Keratinocyte (primary cell): ENCODE measurements around the gene LZTS2. TPM values are rescaled to one million over a fixed set of nuclear protein-coding genes. Genes with fewer than 3 reads are reported as not detected.

ENCODE experiments used
- DNase-seq: peaks from one replicate; pipeline ENCODE4 v3.0.0-alpha.2; 2011; ENCODE audit warnings: low read depth, missing footprints, low spot score
- FAIRE-seq: peaks from 2 replicates; lab custom pipeline; 2011; peaks lifted over from hg19 to GRCh38; lab: Jason Lieb, UNC
- H2AFZ ChIP-seq: 2 replicates; pipeline ENCODE4 v1.6.0; 2012; ENCODE audit warnings: low read length, control low read depth, inconsistent platforms; ENCODE audit not compliant: control insufficient read depth
- H3K27ac ChIP-seq: 2 replicates; pipeline ENCODE4 v1.5.1; 2011; ENCODE audit warnings: low read length; ENCODE audit not compliant: control insufficient read depth, insufficient read depth
- H3K27me3 ChIP-seq: 3 replicates; pipeline ENCODE4 v1.6.0; 2011; ENCODE audit warnings: low read length; ENCODE audit not compliant: control insufficient read depth, insufficient read depth; ENCODE audit errors: extremely low read depth
- H3K36me3 ChIP-seq, 2 experiments: 2 replicates in 1 of 2; 3 replicates in 1 of 2; pipeline ENCODE4 v1.5.1; 2011; ENCODE audit warnings: low read length in 2 of 2, mild to moderate bottlenecking in 1 of 2; ENCODE audit not compliant: control insufficient read depth in 2 of 2, insufficient read depth in 2 of 2; ENCODE audit errors: extremely low read depth in 1 of 2
- H3K4me1 ChIP-seq: 3 replicates; pipeline ENCODE4 v1.5.1; 2011; ENCODE audit warnings: low read length; ENCODE audit not compliant: control insufficient read depth, insufficient read depth; ENCODE audit errors: extremely low read depth
- H3K4me2 ChIP-seq: 3 replicates; pipeline ENCODE4 v1.6.0; 2011; ENCODE audit warnings: low read depth, low read length; ENCODE audit not compliant: control insufficient read depth, insufficient read depth; ENCODE audit errors: extremely low read depth
- H3K4me3 ChIP-seq, 3 experiments: fragments of 200-600 bp in 1 of 3; sonication (generic) in 1 of 3; 2 replicates in 2 of 3; 3 replicates in 1 of 3; pipeline ENCODE4 v1.5.1; 2011 to 2016; ENCODE audit warnings: low read length in 3 of 3, mild to moderate bottlenecking in 3 of 3, control low read depth in 2 of 3, inconsistent platforms in 1 of 3, low read depth in 1 of 3, mixed read lengths in 1 of 3, mixed run types in 1 of 3, moderate library complexity in 1 of 3; ENCODE audit not compliant: control insufficient read depth in 2 of 3, insufficient read depth in 2 of 3; ENCODE audit errors: extremely low read depth in 1 of 3
- H3K79me2 ChIP-seq: 2 replicates; pipeline ENCODE4 v1.6.0; 2012; ENCODE audit warnings: low read length; ENCODE audit not compliant: control insufficient read depth, insufficient read depth
- H3K9ac ChIP-seq: 3 replicates; pipeline ENCODE4 v1.6.0; 2011; ENCODE audit warnings: low read length; ENCODE audit not compliant: control insufficient read depth, insufficient read depth; ENCODE audit errors: extremely low read depth
- H3K9me1 ChIP-seq: 3 replicates; pipeline ENCODE4 v1.6.0; 2011; ENCODE audit warnings: low read length; ENCODE audit not compliant: control insufficient read depth, insufficient read depth; ENCODE audit errors: extremely low read depth
- H3K9me3 ChIP-seq: 2 replicates; pipeline ENCODE4 v1.5.1; 2012; ENCODE audit warnings: low read depth, low read length; ENCODE audit not compliant: control insufficient read depth
- H4K20me1 ChIP-seq: 3 replicates; pipeline ENCODE4 v1.6.0; 2011; ENCODE audit warnings: low read length; ENCODE audit not compliant: control insufficient read depth, insufficient read depth; ENCODE audit errors: extremely low read depth
- EZH2 ChIP-seq: IDR thresholded peaks from one replicate; pipeline ENCODE4 v1.6.1; 2012; ENCODE audit warnings: inconsistent platforms, mild to moderate bottlenecking, low read length, moderate library complexity
- dilution Hi-C: fragments of 300-500 bp; cut with MboI; formaldehyde crosslinking; loops from one replicate; pipeline ENCODE4 v1.7.0; 2020; ENCODE audit warnings: low sequenced_read_pairs; ENCODE audit not compliant: extremely low pct_ligation_motif_present
- polyA plus RNA-seq, 5 experiments: library from polyadenylated mRNA; depleted of rRNA in 3 of 5; stranded (reverse) in 3 of 5; stranded (forward) in 1 of 5; unstranded in 1 of 5; fragments of >200 nt; gene quantifications; 1 replicate in 1 of 5; 2 replicates in 3 of 5; 3 replicates in 1 of 5; pipeline versions ENCODE4 v1.2.1 to v1.2.3, GENCODE V29; 2011 to 2012; ENCODE audit warnings: missing spikeins in 2 of 5, low read depth in 1 of 5, low replicate concordance in 1 of 5
- TF ChIP-seq, protein P1 (sequence below), 3 experiments: IDR thresholded peaks in 1 of 3; conservative IDR thresholded peaks in 1 of 3; optimal IDR thresholded peaks in 1 of 3; 2 replicates in 2 of 3; 3 replicates in 1 of 3; pipeline versions ENCODE3 to v1.5.1; 2011; ENCODE audit warnings: low read length in 3 of 3, mild to moderate bottlenecking in 3 of 3, moderate library complexity in 2 of 3, control low read depth in 1 of 3, inconsistent platforms in 1 of 3; ENCODE audit not compliant: insufficient read depth in 2 of 3; ENCODE audit errors: extremely low read depth in 1 of 3

LZTS2 gene
- polyA plus RNA-seq, 1 donor (not counting 4 experiments of a cell fraction or from before 2014, with no cell fraction given), result 18.6 TPM

DNA sequence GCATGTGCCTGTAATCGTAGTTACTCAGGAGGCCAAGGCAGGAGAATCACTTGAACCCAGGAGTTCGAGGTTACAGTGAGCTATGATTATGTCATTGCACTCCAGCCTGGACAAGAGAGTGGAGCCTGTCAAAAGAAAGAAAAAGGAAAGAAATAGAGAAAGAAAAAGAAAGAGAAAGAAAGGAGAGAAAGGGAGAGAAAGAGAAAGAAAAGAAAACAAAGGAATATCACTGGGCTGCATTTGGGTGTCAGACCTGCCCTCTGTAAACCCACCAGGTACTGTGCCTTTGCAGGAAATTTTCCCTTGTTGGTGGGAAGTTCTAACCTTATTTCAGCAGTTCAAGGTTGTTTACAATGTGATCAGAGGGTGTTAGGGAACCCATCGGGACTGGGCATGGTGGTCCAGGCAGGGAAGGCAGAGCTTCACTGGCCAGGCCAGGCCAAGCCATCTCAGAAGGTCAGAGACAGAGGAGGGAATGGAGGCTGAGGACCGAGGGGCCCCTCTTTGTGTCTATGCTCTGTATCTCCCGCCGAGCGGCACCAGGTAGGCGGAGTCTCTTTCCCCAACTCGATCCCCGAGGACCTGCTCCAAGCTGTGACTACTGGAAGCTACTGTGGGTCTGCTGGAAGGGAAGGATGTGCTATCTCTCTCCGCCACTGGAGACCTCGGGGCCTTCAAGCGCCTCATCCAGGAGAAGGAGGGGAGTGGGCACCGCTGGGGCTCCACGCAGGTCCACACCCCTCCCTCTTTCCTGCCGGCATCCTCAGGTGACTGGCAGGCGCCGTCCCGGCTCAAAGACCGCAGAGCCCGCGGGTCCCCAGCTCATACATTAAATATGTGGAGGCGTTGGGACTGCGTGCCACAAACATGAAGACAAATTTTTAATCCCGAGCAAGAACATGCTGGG, 47.0 kb downstream of the LZTS2 start:
- Histone ChIP-seq H3K9ac (no peak overlapping the region), H3K4me3 (no peak overlapping the region), H3K9me3 (no peaks in the 10 kb centered on the region), H3K27me3 (peaks cover 39% of the 10 kb centered on the region), H3K4me1 (peaks cover 23% of the 10 kb centered on the region), H4K20me1 (no peaks in the 10 kb centered on the region), H2AFZ (no peak overlapping the region), H3K27ac (no peak overlapping the region), H3K79me2 (no peaks in the 10 kb centered on the region), H3K9me1 (no peaks in the 10 kb centered on the region), H3K4me2 (peak overlapping the region; percentile 12), H3K36me3 (no peaks in the 10 kb centered on the region)
- DNase-seq, result no peak
- dilution Hi-C loops, result no loop called here
- TF ChIP-seq, protein P1, sequence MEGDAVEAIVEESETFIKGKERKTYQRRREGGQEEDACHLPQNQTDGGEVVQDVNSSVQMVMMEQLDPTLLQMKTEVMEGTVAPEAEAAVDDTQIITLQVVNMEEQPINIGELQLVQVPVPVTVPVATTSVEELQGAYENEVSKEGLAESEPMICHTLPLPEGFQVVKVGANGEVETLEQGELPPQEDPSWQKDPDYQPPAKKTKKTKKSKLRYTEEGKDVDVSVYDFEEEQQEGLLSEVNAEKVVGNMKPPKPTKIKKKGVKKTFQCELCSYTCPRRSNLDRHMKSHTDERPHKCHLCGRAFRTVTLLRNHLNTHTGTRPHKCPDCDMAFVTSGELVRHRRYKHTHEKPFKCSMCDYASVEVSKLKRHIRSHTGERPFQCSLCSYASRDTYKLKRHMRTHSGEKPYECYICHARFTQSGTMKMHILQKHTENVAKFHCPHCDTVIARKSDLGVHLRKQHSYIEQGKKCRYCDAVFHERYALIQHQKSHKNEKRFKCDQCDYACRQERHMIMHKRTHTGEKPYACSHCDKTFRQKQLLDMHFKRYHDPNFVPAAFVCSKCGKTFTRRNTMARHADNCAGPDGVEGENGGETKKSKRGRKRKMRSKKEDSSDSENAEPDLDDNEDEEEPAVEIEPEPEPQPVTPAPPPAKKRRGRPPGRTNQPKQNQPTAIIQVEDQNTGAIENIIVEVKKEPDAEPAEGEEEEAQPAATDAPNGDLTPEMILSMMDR (optimal IDR thresholded peaks at IDR 0.05 in 1 of 3, IDR thresholded peaks at IDR 0.05 in 1 of 3, conservative IDR thresholded peaks at IDR 0.05 in 1 of 3; ENCODE audit: extremely low read depth in 1 of 3, insufficient read depth in 2 of 3, low read length in 3 of 3), result no peak
- TF ChIP-seq EZH2, result no peak
- no peak for FAIRE-seq

DNA sequence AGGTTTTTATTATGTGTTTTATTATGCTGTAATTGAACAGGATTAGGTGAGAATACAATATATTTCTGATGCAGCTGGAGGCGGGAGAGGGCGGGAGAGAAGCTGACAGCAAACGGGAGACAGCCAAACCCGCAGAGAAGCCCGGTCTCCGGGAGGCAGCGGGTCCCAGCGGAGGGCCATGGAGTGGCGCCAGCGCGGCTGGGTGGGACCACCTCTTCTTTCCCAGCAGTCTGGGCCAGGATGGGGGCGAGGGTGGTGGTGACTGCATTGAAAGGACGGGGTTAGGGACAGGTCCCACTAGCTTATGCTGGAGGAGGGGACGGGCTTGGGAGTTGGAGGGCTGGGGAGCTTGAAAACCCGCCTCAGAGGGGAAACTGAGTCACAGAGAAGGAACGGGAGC, 47.7 kb downstream of the LZTS2 start:
- Histone ChIP-seq H3K9me3 (no peaks in the 10 kb centered on the region), H3K9me1 (no peaks in the 10 kb centered on the region), H3K79me2 (no peaks in the 10 kb centered on the region), H3K4me1 (peaks cover 25% of the 10 kb centered on the region), H3K9ac (no peak overlapping the region), H3K4me2 (peak overlapping the region; percentile 12), H2AFZ (no peak overlapping the region), H3K4me3 (no peak overlapping the region), H4K20me1 (no peaks in the 10 kb centered on the region), H3K27ac (no peak overlapping the region), H3K36me3 (no peaks in the 10 kb centered on the region), H3K27me3 (peaks cover 39% of the 10 kb centered on the region)
- DNase-seq (no peak), FAIRE-seq (no peak)
- dilution Hi-C loops, result no loop called here
- TF ChIP-seq, protein P1 (optimal IDR thresholded peaks at IDR 0.05 in 1 of 3, IDR thresholded peaks at IDR 0.05 in 1 of 3, conservative IDR thresholded peaks at IDR 0.05 in 1 of 3; ENCODE audit: extremely low read depth in 1 of 3, insufficient read depth in 2 of 3, low read length in 3 of 3), result no peak
- TF ChIP-seq EZH2, result peak; percentile 14
